Epithelial cell of umbilical artery (primary cell): ENCODE data around the gene FEZ2. TPM values are rescaled to one million over a fixed set of nuclear protein-coding genes. Genes with fewer than 3 reads are reported as not detected.

Source experiments
- total RNA-seq: library from RNA; depleted of rRNA; stranded (reverse); fragments of >200 nt; gene quantifications from 2 replicates; pipeline ENCODE4 v1.2.3, GENCODE V29; 2014

Gene FEZ2
- 109 and 142 TPM in 2 replicates for total RNA-seq

GRCh38 chr2:36597532-36598377 is at the start of gene FEZ2:
FEZ2 (minus strand) TSS chr2:36598168; CDS start chr2:36598142, 26 bp downstream.

Other genes starting within 250 kb of the FEZ2 start
- 729 and 744 TPM in 2 replicates for gene CRIM1, start 242.4 kb downstream of the FEZ2 start, total RNA-seq
- gene VIT, start 98.5 kb upstream of the FEZ2 start, total RNA-seq, result 0.76 and 1.3 TPM in 2 replicates